Fibroblast of skin of left biceps (primary cell): ENCODE results near the gene SLC44A3.

Source experiments
- DNase-seq, 2 experiments: peaks; one replicate each; pipeline ENCODE4 v3.0.0-alpha.2; 2013; ENCODE audit warnings: low read depth in 2 of 2

The SLC44A3 gene

DNA sequence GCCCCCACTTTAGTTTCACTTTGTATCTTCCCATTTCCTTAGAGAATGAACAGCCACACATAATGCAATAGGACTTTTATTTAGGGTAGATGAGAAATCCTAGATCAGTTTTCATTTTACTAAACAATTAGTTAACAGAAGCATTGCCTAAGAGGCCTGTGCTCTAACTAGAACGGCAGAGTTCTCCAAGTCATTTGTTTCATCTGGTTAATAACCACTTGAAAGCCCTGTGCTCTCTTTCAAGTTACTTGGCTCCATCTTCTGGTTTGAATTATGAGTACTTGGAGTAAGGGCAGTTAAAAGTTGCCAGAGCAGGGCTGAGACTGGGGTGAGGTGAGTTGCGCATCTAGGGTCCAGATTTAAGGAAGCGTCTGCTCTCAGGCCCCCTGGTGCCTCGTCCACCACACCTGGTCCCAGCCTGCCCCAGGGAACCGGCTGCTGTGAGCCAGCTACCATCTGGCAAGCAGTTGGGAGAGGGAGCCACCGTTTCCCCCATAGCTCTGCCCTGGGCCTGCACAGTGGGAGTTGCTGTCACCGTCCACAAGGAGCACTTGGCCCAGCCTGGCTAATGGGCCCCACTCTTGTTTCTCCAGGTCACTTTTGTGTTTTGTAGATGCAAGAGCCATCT, 18.1 kb upstream of the SLC44A3 start:
- DNase-seq, result peak; percentile 66 to 73

DNA sequence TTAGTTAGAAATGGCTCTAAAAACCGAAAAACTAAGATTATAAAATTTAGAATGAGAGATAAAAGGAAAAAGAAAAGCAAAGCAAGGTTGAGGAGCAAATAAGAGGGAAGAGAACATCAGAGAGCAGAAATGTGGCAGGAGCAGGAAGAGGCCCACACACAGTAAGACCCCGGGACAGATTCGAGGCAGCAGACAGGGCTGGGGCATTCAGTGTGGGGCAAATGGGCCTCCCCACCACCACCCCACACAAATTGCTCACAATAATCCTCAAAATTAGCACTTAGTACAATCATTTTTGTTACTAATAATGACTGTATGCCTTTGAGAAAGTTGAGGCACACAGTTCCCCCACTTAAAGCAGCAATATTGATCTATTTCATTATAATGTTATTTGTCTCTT, 17.1 kb upstream of the SLC44A3 start:
- DNase-seq, result no peak

DNA sequence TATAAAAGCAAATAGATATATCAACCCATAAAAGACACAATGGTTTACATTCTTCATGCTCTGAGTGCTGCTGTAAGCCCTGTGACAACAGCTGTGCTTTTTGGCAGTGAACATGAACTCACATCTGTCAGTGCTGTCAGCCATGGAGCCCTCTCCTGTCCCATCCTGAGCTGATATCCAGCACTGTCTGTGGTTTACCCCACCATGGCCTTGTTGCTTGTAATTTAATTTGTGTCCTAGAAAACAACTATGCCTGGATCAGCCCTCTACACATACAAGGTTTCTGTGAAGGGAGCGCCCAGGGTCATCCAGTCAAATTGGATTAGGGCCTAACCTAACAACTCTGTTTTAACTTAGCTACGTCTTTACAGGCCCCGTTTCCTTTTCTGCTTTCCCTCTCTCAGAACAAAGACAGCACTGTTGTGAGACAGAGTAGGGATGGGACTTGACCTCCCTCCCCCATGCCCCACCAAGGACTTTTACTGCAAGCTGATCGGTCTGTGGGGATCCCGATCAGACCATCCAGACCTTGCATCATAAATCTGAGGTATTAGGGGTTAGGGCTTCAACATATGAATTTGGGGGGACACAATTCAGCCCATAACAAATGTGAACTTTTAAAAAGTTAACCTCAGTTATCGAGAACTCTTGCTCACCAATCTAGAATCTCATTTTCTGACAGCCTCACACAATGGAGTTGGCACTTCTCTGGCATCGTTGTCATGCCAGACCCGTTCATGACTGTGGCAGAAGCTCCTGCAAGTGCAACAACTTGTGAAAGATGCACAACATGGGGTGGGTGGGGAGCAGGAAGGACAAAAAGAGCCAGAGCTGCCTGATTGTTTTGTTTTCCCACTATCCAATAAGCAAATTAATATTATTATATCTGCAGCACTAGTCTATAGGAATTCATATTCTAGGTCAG, 16.4 kb upstream of the SLC44A3 start:
- DNase-seq, result no peak

DNA sequence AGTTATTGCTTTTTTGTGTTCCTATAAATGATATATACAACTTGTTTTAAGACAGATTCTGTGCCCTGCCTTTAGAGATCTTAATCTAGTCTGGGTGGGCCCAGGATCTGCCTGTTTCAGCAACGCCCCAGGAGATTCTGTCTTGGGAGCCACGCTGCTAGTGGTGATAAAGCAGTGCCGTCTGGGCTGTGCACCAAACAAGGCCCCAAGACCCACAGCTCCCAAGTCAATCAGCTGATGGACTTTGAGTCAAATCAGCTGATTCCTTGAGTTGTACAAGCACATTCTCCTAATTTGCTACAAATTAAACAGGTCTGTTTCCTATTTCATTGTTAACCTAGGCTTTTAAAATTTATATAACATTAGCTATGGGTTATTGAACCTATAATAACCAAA, 15.7 kb upstream of the SLC44A3 start:
- no peak for DNase-seq

DNA sequence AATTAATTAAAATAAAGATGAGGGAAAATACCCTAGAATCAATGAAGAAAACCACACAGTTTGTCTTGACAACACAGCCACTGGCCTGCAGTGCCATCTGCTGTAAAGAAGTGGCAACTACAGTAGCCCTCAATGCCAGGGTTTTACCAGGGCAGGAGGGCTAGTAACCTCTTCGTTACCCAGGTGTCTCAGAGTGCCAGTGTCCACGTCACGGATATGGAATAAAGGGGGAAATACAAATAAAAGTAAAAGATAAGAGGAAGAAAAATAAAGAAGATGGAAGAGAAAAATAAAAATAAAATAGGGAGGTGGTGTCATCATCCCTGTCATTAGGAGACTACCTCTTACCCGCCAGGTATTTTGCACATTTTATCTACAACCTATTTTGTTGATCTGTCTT, 14.2 kb upstream of the SLC44A3 start:
- DNase-seq, result no peak

DNA sequence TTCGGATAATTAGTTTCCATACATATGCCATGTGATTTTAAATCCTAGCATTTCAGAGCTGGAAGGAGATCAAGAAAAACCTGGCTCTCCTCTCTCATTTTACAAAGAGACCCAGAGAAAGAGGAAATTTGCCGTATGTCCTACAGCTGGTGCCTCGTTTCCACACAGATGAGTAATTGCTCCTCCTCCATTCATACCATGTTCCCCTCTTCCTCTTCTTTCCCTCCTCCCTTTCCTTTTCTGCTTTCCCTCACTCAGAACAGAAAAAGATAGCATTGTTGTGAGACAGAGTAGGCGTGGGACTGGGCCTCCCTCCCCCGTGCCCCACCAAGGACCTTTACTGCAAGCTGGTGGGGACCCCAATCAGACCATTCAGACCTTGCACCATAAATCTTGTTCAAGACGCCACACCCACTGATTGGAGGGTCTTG, 13.7 kb upstream of the SLC44A3 start:
- peak in 1 of 2 experiments; percentile 40 for DNase-seq

DNA sequence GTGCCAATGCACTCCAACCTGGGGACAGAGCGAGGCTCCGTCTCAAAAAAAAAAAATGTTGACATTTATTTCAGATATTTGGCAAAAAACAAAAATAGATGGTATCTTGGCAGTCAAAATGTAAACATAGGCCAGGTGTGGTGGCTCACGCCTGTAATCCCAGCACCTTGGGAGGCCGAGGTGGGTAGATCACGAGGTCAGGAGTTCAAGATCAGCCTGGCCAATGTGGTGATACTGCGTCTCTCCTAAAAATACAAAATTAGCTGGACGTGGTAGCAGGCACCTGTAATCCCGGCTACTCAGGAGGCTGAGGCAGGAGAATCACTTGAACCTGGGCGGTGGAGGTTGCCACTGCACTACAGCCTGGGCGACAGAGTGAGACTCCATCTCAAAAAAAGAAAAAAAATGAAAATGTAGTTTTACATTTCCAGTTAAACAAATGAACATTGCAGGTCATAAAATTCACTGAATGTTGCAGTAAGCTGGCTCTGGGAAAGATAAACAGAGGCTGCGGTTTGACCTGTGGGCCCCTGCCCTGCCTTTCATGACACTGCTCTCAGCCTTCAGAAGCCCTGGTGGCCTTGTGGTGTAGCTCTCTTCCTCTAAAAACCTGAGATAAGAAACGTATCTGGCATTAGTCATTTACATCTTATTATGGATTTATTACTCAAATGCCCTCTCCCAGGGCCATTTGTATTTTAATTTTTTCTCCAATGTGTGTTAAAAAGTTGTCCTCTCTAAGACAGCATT, 12.2 kb upstream of the SLC44A3 start:
- no peak for DNase-seq

DNA sequence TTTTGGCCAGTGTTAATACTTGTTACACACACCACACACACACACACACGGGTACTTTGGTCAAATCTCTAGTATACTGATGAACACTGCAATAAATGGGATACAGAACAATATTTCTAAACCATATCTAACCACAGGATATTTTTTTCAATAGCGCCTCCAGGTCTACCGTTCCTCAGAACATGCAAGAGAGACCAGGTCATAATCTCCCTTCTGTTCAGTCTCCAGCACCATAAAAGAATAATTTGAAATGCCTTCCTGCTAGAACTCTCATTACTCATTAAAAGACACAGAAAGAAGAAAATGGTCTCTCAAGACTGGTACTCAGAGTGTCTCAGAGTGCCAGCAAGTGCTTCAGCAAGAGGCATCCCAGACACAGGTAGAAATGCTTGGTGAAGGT, 11.5 kb upstream of the SLC44A3 start:
- no peak for DNase-seq

DNA sequence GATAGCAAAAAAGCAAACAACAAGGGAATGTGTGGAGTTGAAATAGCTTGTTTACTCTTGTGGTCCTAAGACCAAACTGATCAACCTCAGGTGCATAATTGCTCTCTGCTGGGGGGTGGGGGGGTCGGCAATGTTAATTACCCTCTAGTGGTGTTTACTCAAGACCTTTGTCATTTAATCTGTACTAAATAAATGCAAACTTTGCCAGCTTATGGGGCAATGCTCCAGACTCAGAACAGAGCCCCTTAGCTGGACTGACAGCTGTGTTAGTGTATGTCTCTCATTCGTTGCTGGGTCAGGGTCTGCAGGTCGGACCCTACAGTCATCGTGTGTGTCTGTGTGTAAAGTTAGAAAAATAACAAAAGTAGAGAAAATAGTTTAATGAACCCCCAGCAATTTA, 7.2 kb upstream of the SLC44A3 start:
- no peak for DNase-seq

DNA sequence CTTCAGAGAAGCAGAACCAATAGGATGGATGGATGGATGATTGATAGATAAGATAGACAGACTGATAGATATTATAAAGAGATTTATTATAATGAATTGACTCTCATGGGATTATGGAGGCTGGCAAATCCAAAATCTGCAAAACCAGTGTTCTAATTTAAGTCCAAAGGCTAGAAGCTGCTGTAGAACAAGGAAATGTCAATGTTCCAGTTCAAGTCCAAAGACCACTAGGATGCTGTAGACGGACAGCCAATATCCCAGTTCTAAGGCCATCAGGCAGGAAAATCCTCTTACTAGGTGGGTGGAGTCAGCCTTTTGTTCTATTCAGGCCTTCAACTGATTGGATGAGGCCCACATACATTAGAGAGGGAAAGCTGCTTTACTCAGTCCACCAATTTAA, 4.1 kb upstream of the SLC44A3 start:
- DNase-seq, result no peak

DNA sequence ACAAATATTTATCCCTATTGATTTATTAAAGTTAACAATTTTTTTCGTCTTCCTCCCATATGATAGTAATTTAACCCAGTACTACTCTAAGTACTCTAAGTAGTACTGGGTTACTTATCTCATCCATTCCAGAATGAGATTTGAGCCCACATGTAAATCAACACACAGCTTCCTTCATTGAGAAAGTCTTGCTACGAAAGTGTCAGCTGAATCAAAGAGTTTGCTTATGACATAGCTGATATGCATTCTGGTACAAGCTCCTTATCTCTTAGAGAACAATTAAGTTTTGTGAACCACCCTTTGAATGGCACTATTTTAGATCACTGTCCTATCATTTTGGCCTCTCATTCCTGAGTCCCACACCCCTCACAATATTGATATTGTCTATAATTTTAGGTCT, 2.4 kb upstream of the SLC44A3 start:
- no peak for DNase-seq

DNA sequence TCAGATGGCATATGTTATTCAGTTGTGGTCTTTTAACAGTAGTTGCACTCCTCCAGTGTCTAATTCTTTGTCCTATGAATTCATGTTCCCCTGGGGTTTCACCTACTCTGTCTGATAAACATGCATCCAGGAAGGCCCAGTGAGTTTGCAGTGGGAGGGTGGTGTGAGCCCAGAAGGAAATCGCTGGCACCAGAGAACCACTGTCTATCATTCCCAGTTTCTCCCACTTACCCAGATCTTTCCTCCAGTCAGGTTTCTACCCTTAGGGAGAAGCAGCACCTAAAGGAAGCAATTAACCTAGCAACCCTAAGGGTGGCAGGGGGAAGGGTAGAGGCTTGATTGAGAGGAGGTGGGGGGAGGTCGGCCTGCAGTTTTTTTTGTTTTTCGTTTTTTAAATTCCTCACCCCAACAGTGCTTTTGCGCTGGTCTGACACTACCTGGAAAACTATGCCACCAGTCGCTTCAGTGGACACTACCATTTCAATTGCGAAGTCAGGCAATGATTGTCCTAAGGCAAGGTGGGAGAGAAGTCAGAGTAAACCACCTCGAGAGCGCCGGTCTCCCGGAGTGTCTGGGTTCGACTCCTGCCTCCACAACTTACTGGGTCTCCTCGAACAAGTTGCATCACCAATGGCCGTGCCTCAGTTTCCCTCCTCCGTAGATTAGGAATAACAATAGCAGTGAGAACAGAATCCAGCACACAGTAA, 766 bp upstream of the SLC44A3 start:
- no peak for DNase-seq

DNA sequence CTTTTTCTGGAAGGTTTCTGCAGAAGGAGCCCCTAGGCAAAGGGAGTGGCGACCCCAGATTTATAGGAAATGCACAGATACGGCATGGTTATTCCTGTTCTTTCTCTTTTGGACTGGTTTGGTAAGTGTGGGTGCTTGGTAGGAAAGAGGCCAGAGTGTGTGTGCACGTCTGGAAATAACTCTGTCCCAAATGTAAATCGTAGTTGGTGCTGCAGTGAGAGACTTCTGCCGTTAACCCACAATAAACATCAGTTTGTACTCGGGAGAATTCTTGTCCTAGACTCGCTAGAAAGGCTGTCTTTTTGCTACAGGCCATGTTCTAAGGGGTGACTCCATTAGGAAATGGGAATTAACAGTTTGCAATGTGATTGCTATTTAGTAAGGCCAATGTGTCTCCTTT, 779 bp downstream of the SLC44A3 start:
- DNase-seq, result no peak

DNA sequence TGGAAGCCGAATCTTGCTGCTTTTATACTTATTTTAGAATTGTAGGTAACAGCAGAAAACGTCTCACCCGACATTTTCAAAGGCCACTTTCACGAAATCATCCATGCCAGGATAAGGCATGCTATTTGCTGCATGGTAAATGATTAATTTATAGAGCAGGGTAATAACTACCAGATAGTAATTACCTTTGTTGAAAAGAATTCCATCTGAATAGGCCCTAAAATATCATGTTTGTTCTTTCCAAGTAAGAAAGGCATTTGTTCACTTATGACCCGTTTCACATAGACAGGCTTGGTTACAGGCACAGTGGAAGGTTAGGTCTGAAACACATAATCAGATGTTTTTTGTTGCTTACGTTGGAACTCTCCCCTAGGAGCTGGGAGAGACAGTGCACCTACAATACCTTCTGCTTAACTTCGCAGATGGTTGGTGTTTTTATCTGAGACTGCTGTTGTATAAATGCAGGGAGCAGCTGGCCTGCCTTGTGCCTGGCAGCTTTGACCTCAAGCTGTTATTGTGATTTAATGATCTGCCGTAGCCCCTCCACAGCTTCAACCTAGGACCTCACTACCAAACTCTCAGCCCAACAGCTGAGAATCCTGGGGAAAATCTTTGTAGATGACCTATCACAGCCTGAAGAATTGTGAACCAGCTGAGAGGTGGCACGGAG, 1.6 kb downstream of the SLC44A3 start:
- no peak for DNase-seq

DNA sequence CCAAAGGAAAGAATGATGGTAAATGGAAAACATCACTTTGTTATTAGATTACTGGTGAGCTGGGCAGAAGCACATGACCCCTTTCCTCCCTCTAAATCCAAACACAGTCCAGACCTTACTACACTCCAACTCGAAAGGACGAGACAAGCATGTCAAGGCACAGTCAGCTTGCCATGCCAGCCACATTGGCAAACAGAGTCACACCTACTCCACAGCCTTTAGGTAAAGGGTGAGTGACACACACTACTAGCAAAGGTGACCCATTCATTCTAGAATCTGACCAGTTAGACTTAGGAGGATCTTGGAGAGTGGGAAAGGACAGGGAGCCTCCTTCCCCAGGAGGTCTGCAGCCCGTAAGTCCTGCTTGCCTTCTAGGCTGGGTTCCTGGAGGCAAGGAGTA, 3.0 kb downstream of the SLC44A3 start:
- no peak for DNase-seq

DNA sequence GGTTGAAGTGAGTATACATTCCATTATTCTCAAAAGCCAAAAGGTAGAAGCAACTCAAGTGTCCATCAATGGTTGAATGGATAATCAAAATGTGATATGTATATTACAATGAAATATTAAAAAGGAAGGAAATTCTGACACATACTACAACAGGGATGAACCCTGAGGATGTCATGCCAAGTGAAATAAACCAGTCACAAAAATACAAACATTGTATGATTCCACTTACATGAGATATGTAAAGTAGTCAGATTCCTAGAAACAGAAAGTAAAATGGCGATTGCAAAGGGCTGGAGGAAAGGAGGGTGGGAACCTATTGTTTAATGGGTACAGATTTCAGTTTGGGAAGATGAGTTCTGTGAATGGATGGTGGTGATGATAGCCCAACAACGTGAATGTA, 5.8 kb downstream of the SLC44A3 start:
- no peak for DNase-seq

DNA sequence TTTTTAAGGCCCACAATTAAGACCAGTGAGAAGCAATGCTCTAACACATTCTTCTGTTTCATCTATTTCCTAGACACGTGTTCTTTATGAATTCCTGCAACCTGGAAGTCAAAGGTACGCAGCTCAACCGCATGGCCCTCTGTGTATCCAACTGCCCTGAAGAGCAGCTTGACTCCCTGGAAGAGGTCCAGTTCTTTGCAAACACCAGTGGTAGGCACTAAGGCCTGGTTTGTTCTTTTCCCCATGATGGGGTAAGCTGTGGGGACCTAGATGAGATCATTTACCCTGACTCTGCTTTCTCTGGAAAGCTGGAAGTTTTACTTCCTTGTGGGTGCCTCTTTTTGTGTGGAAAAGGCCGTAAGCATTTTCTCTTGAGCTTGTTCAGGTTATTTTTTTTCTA, 7.3 kb downstream of the SLC44A3 start:
- no peak for DNase-seq

DNA sequence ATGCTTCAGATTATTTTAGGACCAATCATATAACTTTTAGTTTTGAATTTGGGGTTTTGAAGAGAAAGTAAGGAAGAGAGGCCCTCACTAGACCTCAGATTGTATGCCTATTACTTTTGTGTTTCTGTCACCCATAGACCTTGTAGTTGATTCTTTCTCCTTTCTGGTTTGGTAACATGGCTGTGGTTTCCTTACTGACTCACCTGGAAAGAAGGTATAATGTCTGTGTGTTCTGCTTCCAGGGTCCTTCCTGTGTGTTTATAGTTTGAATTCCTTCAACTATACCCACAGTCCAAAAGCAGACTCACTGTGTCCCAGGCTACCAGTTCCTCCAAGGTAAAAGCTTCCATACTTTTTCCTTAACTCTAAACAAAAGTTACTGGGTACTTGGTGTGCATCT, 8.1 kb downstream of the SLC44A3 start:
- no peak for DNase-seq

DNA sequence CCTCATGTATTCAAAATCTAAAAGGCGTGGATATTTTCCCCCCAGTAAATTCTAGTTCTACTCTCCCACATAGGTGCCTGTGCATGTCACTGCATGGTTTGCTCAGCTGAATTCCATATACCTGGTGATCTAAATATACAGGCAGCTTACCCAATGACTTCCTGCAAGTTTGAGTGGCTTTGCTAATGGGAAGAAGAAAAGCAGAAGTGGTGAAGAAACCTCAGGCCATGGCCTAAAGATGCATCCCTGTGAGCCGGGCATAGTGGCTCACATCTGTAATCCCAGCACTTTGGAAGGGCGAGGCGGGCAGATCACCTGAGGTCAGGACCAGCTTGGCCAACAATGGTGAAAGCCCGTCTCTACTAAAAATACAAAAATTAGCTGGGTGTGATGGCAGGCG, 11.5 kb downstream of the SLC44A3 start:
- no peak for DNase-seq

DNA sequence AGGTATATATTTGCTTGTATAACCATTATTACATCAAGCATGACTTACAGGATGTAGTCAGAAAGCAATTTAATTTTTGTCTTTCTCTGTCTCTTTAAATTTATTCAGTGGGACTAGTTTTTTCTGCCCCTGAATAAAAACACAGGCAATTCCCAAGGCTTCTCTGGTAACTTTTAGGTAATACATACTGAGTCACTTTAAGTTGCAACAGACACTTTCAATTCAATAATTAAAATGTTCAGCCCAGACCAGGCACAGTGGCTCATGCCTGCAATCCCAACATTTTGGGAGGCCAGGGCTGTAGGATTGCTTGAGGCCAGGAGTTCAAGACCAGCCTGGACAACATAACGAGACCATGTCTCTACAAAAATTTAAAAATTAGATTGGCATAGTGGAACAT, 12.3 kb downstream of the SLC44A3 start:
- DNase-seq, result no peak

DNA sequence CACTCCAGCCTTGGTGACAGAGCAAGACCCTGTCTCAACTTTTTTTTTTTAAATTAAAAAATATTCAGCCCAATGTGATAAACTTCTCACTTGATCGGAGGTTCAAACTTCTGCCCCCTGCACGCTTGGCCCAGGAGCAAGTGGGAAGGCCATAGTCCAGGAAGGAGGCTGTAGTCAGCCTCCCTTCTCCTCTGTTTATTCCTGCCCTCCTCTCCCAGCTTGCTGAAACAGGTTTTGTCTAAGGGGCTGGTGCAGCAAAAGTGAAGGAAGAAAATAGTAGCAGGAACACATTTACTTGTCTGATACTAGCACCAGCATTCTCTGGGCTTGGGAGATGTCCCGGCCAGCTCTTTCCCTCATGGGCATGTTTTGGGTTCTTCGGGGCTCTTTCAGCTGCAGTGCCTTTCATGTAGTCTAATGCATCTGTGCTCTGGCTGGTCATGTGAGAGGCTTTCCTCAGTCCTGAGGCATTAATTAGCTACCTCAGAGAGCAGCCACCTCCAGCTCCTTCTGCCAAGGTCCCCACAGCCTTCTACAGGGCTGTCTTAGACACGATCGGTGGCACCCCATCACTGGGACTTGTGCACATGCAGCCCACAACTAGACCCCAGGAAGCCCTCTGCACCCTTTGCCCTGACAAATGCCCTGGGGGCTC, 12.9 kb downstream of the SLC44A3 start:
- no peak for DNase-seq
